Measurements from ENCODE around the gene PSMB7. TPM values are rescaled to one million over a fixed set of nuclear protein-coding genes. Genes with fewer than 3 reads are reported as not detected.

PSMB7 gene
- total and polyA plus RNA-seq, 2 of the 8 experiments (the other 6 are each of a cell fraction or from before 2014, with no cell fraction given) = 222 to 357 TPM

DNA sequence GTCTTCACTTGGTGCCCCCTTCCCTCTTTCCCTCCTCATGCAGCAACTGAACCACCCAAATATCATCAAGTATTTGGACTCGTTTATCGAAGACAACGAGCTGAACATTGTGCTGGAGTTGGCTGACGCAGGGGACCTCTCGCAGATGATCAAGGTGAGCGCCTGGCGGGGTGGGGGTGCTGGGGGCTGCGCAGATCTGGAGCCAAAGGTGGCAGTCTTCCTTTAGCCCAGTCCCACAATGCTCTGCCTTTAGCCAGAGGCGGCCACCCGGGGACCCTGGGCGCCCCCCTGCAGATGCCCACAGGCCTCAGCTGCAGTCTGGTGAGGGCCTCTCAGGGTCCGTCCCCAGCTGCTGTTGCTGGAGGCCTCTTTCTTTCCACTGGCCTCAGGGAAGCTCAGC is 93.8 kb downstream of the PSMB7 start:
- Histone ChIP-seq H2AK5ac (ENCODE audit: low read depth, low read length) (no peak overlapping the region), H2BK12ac (ENCODE audit: low read depth, low read length) (no peak overlapping the region), H3K4me3 (ENCODE audit: extremely low read depth in 1 of 4, insufficient read depth in 2 of 4, low read depth in 3 of 4, low read length in 4 of 4) (no peak overlapping the region), H3K4me1 (replicated peaks in 1 of 4; ENCODE audit: control insufficient read depth in 3 of 4, insufficient read depth in 4 of 4, low read length in 3 of 4) (peaks cover 0 to 1% (median 0%) of the 10 kb centered on the region in 4 experiments; a peak in 1 of 7 replicates), H3K36me3 (ENCODE audit: control insufficient read depth in 2 of 4, insufficient read depth in 4 of 4, low read length in 3 of 4) (no peaks in the 10 kb centered on the region), H3K23me2 (ENCODE audit: low read depth, low read length) (no peaks in the 10 kb centered on the region), H3K23ac (ENCODE audit: insufficient read length) (no peak overlapping the region), H4K91ac (replicated peaks; ENCODE audit: insufficient read length, low read length) (no peak overlapping the region), H2BK20ac (ENCODE audit: low read length) (no peak overlapping the region), H3K14ac (ENCODE audit: insufficient read length) (no peak overlapping the region), H4K5ac (ENCODE audit: insufficient read length, low read depth, low read length) (no peak overlapping the region), H3K18ac (ENCODE audit: extremely low read depth, low read length) (no peak overlapping the region), H4K20me1 (replicated peaks in 1 of 2; ENCODE audit: control insufficient read depth in 1 of 2, insufficient read depth in 2 of 2, low read length in 2 of 2) (peaks cover 0 to 2% of the 10 kb centered on the region in 2 experiments), H3K9me3 (ENCODE audit: insufficient read depth in 2 of 2, low read depth in 1 of 2, low read length in 1 of 2) (no peaks in the 10 kb centered on the region), H2AFZ (ENCODE audit: low read length) (no peak overlapping the region), H3K79me2 (ENCODE audit: control insufficient read depth in 1 of 2, insufficient read depth in 2 of 2, low read length in 2 of 2) (no peaks in the 10 kb centered on the region), H3K79me1 (ENCODE audit: low read depth, low read length) (0 out of 2 replicates have a peak, but pooled peaks cover 2% of the 10 kb centered on the region), H3K4me2 (ENCODE audit: insufficient read depth in 1 of 2, low read depth in 2 of 2, low read length in 2 of 2) (no peak overlapping the region), H2BK5ac (ENCODE audit: low read depth, low read length) (no peak overlapping the region), H4K8ac (ENCODE audit: extremely low read depth, insufficient read depth, low read length) (no peak overlapping the region; the same call in 1 of the 2 replicates), H3K27ac (ENCODE audit: low read depth, low read length) (no peak overlapping the region), H3K9ac (replicated peaks in 1 of 4; ENCODE audit: extremely low read depth in 1 of 4, low read depth in 3 of 4, low read length in 3 of 4) (no peak overlapping the region), H3K27me3 (replicated peaks in 1 of 4; ENCODE audit: control insufficient read depth in 3 of 4, extremely low read depth in 1 of 4, insufficient read depth in 3 of 4, low read length in 3 of 4) (no peaks in the 10 kb centered on the region), H2BK15ac (ENCODE audit: low read length) (no peak overlapping the region), H3K4ac (replicated peaks; ENCODE audit: insufficient read length, low read depth, low read length) (no peak overlapping the region), H2BK120ac (replicated peaks; ENCODE audit: low read depth, low read length) (no peak overlapping the region), H3K56ac (replicated peaks; ENCODE audit: insufficient read length, low read depth, low read length) (no peak overlapping the region)
- CTCF ChIA-PET (ENCODE audit: partially characterized antibody) = interaction anchor here (0.9 to 5.8 kb wide), 15 partner anchors 9 to 281 kb away, joined by 3 to 31 read pairs (median 4); no protein-coding TSS in a partner anchor
- POLR2A ChIA-PET (ENCODE audit: partially characterized antibody) = no interaction called here
- DNase-seq (ENCODE audit: low read depth in 1 of 2, low spot score in 2 of 2) (no peak), FAIRE-seq (no peak)
- WGBS, 2 experiments (ENCODE audit: extremely low coverage in 1 of 2, insufficient coverage in 1 of 2, insufficient read length in 1 of 2, insufficient replicate concordance in 2 of 2, low coverage in 1 of 2, low lambda C conversion rate in 2 of 2, missing lambda C conversion rate in 1 of 2) = 85% methylated on average over 12 of the region's 12 CpGs; no CpG with 5 or more reads in 1 of the 2 experiments
- TF ChIP-seq SRF (IDR thresholded peaks at IDR 0.05; ENCODE audit: low read depth, low read length) = no peak
- TF ChIP-seq YY1 (IDR thresholded peaks at IDR 0.05; ENCODE audit: low read depth, low read length) = no peak
- TF ChIP-seq GABPA (IDR thresholded peaks at IDR 0.05; ENCODE audit: borderline replicate concordance, insufficient read depth, low read length) = no peak
- no peak for TF ChIP-seq JUN (IDR thresholded peaks at IDR 0.05; ENCODE audit: low read depth, low read length)
- TF ChIP-seq HDAC6 (IDR thresholded peaks at IDR 0.05; ENCODE audit: low read depth, low read length) = no peak
- TF ChIP-seq CHD1 (IDR thresholded peaks at IDR 0.05; ENCODE audit: low read depth, low read length) = no peak
- TF ChIP-seq GTF2F1 (IDR thresholded peaks at IDR 0.05; ENCODE audit: borderline replicate concordance, low read depth, low read length) = no peak
- TF ChIP-seq, protein P1, sequence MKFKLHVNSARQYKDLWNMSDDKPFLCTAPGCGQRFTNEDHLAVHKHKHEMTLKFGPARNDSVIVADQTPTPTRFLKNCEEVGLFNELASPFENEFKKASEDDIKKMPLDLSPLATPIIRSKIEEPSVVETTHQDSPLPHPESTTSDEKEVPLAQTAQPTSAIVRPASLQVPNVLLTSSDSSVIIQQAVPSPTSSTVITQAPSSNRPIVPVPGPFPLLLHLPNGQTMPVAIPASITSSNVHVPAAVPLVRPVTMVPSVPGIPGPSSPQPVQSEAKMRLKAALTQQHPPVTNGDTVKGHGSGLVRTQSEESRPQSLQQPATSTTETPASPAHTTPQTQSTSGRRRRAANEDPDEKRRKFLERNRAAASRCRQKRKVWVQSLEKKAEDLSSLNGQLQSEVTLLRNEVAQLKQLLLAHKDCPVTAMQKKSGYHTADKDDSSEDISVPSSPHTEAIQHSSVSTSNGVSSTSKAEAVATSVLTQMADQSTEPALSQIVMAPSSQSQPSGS (IDR thresholded peaks at IDR 0.05; ENCODE audit: low read length) = no peak
- no peak for TF ChIP-seq SP1 (IDR thresholded peaks at IDR 0.05; ENCODE audit: low read depth, low read length)
- TF ChIP-seq MAFK (IDR thresholded peaks at IDR 0.05; ENCODE audit: low read depth, low read length) = no peak
- no peak for TF ChIP-seq ASH2L (IDR thresholded peaks at IDR 0.05; ENCODE audit: low read length)
- TF ChIP-seq BCL11A (IDR thresholded peaks at IDR 0.05; ENCODE audit: low read depth in 2 of 2, low read length in 2 of 2) = no peak
- no peak for TF ChIP-seq RFX5 (IDR thresholded peaks at IDR 0.05; ENCODE audit: borderline replicate concordance, low read depth, low read length)
- TF ChIP-seq JUND (IDR thresholded peaks at IDR 0.05; ENCODE audit: low read length) = no peak

Measured in H1 (cell line).